BE2C (cell line): ENCODE results near the gene GAB3.

ENCODE experiments used
- DNase-seq: peaks from one replicate; pipeline ENCODE4 v3.0.0-alpha.2; 2020
- H3K27me3 ChIP-seq: fragments of 250-450 bp; sonication (Bioruptor Pico); 2 replicates; pipeline ENCODE4 v1.5.1; 2020; ENCODE audit warnings: mild to moderate bottlenecking
- H3K36me3 ChIP-seq: fragments of 250-450 bp; sonication (Bioruptor Pico); 2 replicates; pipeline ENCODE4 v1.5.1; 2020; ENCODE audit warnings: mild to moderate bottlenecking
- H3K4me1 ChIP-seq: fragments of 250-450 bp; sonication (Bioruptor Pico); 2 replicates; pipeline ENCODE4 v1.5.1; 2020
- H3K4me3 ChIP-seq: 2 replicates; pipeline ENCODE4 v1.5.1; 2011; ENCODE audit warnings: low read depth, low read length
- H3K9me3 ChIP-seq: fragments of 250-450 bp; sonication (Bioruptor Pico); 2 replicates; pipeline ENCODE4 v1.5.1; 2020
- TF ChIP-seq, protein P1 (sequence below): IDR thresholded peaks from 2 replicates; pipeline ENCODE4 v1.5.1; 2012; ENCODE audit warnings: mild to moderate bottlenecking, low read depth, low read length

The GAB3 gene

DNA sequence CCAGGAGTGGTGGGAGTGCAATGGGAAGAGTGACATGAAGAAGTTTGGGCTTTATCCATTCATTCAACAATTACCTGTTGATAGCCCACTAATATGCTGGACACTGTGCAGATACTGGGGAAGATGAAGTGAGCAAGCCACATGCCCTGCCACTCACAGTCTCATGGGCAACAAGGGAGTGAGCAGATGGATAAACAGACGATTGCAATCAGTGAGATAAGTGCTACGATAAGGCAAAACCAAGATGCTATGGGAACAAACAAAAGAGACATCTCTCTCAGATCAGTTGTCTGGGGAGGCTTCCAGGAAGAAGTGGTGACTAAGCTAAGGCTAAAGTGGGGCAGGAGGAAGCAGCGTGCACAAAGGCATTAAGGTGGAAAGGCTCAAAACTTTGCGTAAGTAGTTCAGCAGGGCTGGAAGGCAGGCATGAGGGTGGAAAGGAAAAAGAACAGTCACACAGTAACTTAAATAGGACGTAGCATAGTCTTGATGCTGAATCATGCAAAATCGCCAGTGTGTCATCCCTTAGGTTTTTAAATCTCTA, 31.7 kb downstream of the GAB3 start:
- no peaks in the 10 kb centered on the region for H3K36me3 ChIP-seq
- no peaks in the 10 kb centered on the region for H3K9me3 ChIP-seq
- DNase-seq: no peak
- TF ChIP-seq, protein P1, sequence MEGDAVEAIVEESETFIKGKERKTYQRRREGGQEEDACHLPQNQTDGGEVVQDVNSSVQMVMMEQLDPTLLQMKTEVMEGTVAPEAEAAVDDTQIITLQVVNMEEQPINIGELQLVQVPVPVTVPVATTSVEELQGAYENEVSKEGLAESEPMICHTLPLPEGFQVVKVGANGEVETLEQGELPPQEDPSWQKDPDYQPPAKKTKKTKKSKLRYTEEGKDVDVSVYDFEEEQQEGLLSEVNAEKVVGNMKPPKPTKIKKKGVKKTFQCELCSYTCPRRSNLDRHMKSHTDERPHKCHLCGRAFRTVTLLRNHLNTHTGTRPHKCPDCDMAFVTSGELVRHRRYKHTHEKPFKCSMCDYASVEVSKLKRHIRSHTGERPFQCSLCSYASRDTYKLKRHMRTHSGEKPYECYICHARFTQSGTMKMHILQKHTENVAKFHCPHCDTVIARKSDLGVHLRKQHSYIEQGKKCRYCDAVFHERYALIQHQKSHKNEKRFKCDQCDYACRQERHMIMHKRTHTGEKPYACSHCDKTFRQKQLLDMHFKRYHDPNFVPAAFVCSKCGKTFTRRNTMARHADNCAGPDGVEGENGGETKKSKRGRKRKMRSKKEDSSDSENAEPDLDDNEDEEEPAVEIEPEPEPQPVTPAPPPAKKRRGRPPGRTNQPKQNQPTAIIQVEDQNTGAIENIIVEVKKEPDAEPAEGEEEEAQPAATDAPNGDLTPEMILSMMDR: no peak
- no peaks in the 10 kb centered on the region for H3K27me3 ChIP-seq
- no peaks in the 10 kb centered on the region for H3K4me1 ChIP-seq
- no peak overlapping the region for H3K4me3 ChIP-seq

DNA sequence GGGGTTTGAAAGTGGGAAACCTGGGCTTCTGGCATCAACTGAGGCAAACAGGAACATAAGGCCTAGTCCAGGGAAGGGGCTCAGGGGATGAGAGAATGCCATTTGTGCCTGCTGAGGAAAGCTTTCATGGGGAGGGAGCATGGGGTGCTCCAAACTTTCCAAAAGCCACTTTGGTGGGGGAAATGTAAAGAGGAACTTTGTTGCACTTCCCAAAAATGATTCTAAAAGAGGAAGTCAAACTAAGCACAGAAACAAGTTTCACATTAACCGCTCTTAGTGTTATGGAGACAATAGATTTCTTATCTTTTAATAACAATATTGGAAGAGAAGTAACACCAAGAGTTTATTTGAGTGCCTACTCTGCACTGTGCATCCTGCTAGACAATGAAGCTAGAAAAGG, 32.3 kb downstream of the GAB3 start:
- no peak for DNase-seq
- H3K4me1 ChIP-seq: no peaks in the 10 kb centered on the region
- H3K4me3 ChIP-seq: no peak overlapping the region
- H3K36me3 ChIP-seq: no peaks in the 10 kb centered on the region
- no peaks in the 10 kb centered on the region for H3K9me3 ChIP-seq
- no peaks in the 10 kb centered on the region for H3K27me3 ChIP-seq
- TF ChIP-seq, protein P1: no peak

- no peak overlapping the region for H3K4me3 ChIP-seq
- peak; percentile 7 for DNase-seq
These were observed 33.1 kb downstream of the GAB3 start for GRCh38 chrX:154717824-154718223.

GRCh38 chrX:154715825-154716224, 35.1 kb downstream of the GAB3 start:
- H3K9me3 ChIP-seq: no peaks in the 10 kb centered on the region
- no peaks in the 10 kb centered on the region for H3K4me1 ChIP-seq
- no peaks in the 10 kb centered on the region for H3K27me3 ChIP-seq
- H3K4me3 ChIP-seq: no peak overlapping the region
- TF ChIP-seq, protein P1: no peak
- DNase-seq: no peak
- H3K36me3 ChIP-seq: no peaks in the 10 kb centered on the region

More at GRCh38 chrX:154717824-154718223, 33.1 kb downstream of the GAB3 start:
- Histone ChIP-seq H3K36me3 (no peaks in the 10 kb centered on the region), H3K4me1 (no peaks in the 10 kb centered on the region), H3K27me3 (no peaks in the 10 kb centered on the region), H3K9me3 (no peaks in the 10 kb centered on the region)
- TF ChIP-seq, protein P1: no peak

DNA sequence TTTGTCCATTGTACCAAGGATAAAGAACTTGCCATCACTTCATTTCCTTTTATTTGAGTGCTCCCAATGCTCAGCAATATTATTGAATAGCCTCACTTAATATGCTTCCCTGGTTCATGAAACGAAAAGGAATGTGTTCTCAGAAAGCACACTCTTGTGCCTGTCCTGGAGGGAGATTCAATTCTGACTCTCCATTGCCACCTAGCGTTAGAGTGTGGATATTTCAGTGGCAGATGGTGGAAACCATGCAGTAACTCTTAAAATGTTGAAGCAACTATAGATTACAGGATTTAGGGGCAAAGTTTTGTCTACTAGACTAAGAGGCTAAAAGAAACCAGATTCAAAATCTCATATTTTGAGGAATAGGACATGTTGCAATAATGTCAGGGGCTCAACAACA, 36.0 kb downstream of the GAB3 start:
- Histone ChIP-seq H3K27me3 (no peaks in the 10 kb centered on the region), H3K4me1 (no peaks in the 10 kb centered on the region), H3K36me3 (no peaks in the 10 kb centered on the region), H3K4me3 (no peak overlapping the region), H3K9me3 (no peaks in the 10 kb centered on the region)
- peak; percentile 27 for DNase-seq
- TF ChIP-seq, protein P1: peak; percentile 70

DNA sequence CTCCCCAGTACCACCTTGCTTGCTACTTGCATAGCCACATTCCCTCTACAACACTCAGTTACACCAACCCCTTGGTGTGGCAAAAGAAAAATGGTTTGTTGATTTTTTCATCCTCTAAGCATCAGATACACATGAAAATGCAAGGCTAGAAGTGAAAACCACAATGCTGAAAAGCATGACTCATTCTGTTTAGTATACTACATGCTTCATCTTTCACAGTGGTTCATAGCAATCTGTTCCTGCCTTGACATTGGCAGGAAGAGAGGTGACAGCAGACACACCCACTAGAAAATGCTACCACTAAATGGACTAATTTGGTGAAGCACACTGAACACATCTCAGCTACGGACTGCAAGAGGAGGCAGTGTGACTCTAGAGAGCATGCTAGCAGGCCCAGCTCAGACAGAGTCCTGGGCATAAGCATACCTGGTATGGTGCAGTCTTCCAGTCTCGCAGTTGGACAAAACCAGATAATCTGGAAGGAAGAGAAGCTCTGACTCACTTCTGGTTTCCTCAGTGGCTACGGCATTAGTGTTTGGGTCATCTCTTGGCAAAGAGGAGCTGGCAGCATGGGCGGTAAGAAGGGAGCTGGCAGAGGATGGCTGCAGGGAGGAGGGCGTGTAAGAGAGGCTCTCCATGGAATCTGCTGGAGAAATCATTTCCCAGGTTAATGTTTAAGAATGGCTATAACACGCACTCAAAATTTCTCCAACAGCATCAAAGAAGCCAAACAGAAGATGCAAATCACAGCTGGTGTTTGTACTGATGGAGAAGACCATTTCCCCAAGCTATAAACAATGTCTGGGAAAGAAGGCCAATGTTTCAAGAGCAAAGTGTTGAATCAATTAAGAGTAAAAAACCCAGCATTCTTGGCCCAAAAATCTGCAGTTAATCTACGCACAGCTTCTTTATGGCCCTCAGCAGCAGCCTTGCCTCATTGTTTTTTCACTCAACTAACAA, 37.8 kb downstream of the GAB3 start:
- DNase-seq: no peak
- Histone ChIP-seq H3K27me3 (no peaks in the 10 kb centered on the region), H3K4me3 (no peak overlapping the region), H3K36me3 (no peaks in the 10 kb centered on the region), H3K9me3 (no peaks in the 10 kb centered on the region), H3K4me1 (no peaks in the 10 kb centered on the region)
- TF ChIP-seq, protein P1: no peak
